Mucosa of descending colon (tissue), 3 donors: ENCODE data around the gene UBLCP1. TPM values are rescaled to one million over a fixed set of nuclear protein-coding genes. Genes with fewer than 3 reads are reported as not detected.
"Not testable (repeated sequence)": the region's sequence is repeated elsewhere in the genome, so short reads cannot be mapped to it uniquely, and the experiment has no call there.

ENCODE experiments used
- ATAC-seq: fragments of 200-7000 bp; cut with Tn5 transposase; one replicate; pipeline ENCODE4 v1.9.1; 2020; ENCODE audit warnings: mild to moderate bottlenecking, moderate library complexity
- DNase-seq, 3 donors: peaks; one replicate each; pipeline ENCODE4 v3.0.0-alpha.2; 2020
- H3K36me3 ChIP-seq: fragments of 200-600 bp; one replicate; pipeline ENCODE4 v1.8.0; 2021; ENCODE audit warnings: low read depth, mild to moderate bottlenecking
- H3K4me1 ChIP-seq: fragments of 200-600 bp; one replicate; pipeline ENCODE4 v1.8.0; 2021; ENCODE audit warnings: low read depth, mild to moderate bottlenecking
- H3K4me3 ChIP-seq: fragments of 200-600 bp; one replicate; pipeline ENCODE4 v1.8.0; 2021; ENCODE audit warnings: mild to moderate bottlenecking
- H3K9me3 ChIP-seq: fragments of 200-600 bp; one replicate; pipeline ENCODE4 v1.8.0; 2021; ENCODE audit warnings: mild to moderate bottlenecking
- CTCF ChIP-seq: fragments of 200-600 bp; IDR thresholded peaks from one replicate; pipeline ENCODE4 v1.8.0; 2022; ENCODE audit warnings: antibody characterized with exemption, mild to moderate bottlenecking
- intact Hi-C, 2 donors: fragments of 100-400 bp; cut with DNase I in 1 of 2; cut with micrococcal nuclease in 1 of 2; formaldehyde crosslinking; loops; one replicate each; pipeline versions ENCODE4 v1.11.0 to v1.11.1; 2022; cut with DNase I, micrococcal nuclease
- total RNA-seq, 3 donors: library from RNA; stranded (reverse); fragmentation: NEBNext Ultra II Directional in 2 of 3; extraction: Animal tissue kit (Norgen Biotek cat#: 25700) in 2 of 3; gene quantifications; one replicate each; pipeline versions ENCODE4 v1.2.1 to v1.2.4, GENCODE V29; 2021 to 2023
- donor health status: DM: no; HTN: no; CAD: no; lungs with moderate emphysema.
- donor health status: DM: no; HTN: no; CAD: no.
- donor health status: DM: no; HTN: yes; CAD: no.

UBLCP1 gene
- total RNA-seq, 3 donors from 2014 or later, result 12.1 to 18.3 (median 17.7) TPM

GRCh38 chr5:159257629-159258283 lies 5.3 kb upstream of the UBLCP1 start:
- DNase-seq (no peak), ATAC-seq (no peak)
- no peaks in the 10 kb centered on the region for H3K36me3 ChIP-seq
- no peak overlapping the region for H3K4me3 ChIP-seq
- TF ChIP-seq CTCF, result no peak
- peaks cover 4% of the 10 kb centered on the region for H3K4me1 ChIP-seq
- intact Hi-C loops, result no loop called here
- no peaks in the 10 kb centered on the region for H3K9me3 ChIP-seq

GRCh38 chr5:159258361-159258760 lies 4.7 kb upstream of the UBLCP1 start:
- ATAC-seq, result no peak
- DNase-seq, result no peak
- intact Hi-C loops, result no loop called here
- peaks cover 4% of the 10 kb centered on the region for H3K4me1 ChIP-seq
- TF ChIP-seq CTCF, result no peak
- no peaks in the 10 kb centered on the region for H3K9me3 ChIP-seq
- H3K4me3 ChIP-seq, result no peak overlapping the region
- H3K36me3 ChIP-seq, result no peaks in the 10 kb centered on the region

DNA sequence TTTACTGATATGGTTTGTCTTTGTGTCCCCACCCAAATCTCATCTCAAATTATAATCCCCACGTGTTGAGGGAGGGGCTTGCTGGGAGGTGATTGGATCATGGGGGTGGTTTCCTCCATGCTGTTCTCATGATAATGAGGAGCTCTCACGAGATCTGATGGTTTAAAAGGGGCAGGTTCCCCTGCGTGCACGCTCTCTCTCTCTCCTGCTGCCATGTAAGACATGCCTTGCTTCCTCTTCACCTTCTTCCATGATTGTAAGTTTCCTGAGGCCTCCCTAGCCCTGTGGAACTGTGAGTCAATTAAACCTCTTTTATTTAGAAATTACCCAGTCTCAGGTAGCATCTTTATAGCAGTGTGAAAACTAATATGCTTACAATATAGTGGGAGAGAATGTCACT lies 2.9 kb upstream of the UBLCP1 start:
- not testable (repeated sequence) for H3K9me3 ChIP-seq, ATAC-seq, DNase-seq, H3K4me1 ChIP-seq, H3K36me3 ChIP-seq, H3K4me3 ChIP-seq
- intact Hi-C loops, result loop anchor here in 1 of 2 donors (10.0 kb wide), 1 partner anchor 105 kb away; no protein-coding TSS in a partner anchor

DNA sequence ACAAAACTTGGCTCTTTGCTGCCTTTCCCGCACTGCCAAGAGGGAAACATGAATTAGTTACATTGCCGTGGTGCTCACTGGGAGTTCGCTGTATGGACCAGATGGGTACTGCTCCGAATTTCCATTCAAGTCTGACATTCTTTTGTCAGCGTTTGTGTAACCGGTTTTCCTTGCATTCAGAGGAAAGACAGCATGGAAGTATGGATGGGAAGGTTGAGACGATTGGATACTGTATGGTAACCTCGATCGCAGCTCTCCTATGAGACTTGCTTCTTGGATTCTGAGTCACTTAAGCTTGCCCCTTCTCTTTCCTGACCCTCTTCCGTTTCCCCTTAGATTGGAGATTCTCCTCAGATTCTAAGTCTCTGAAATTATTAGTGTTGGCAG lies 625 bp upstream of the UBLCP1 start:
- intact Hi-C loops, result loop anchor here in 1 of 2 donors (10.0 kb wide), 1 partner anchor 108 kb away; no protein-coding TSS in a partner anchor
- peak overlapping the region; percentile 93 for H3K4me3 ChIP-seq
- H3K9me3 ChIP-seq, result no peaks in the 10 kb centered on the region
- peaks cover 8% of the 10 kb centered on the region for H3K4me1 ChIP-seq
- ATAC-seq (peak; percentile 14), DNase-seq (peak in 1 of 3 donors; percentile 12)
- TF ChIP-seq CTCF, result no peak
- no peaks in the 10 kb centered on the region for H3K36me3 ChIP-seq

DNA sequence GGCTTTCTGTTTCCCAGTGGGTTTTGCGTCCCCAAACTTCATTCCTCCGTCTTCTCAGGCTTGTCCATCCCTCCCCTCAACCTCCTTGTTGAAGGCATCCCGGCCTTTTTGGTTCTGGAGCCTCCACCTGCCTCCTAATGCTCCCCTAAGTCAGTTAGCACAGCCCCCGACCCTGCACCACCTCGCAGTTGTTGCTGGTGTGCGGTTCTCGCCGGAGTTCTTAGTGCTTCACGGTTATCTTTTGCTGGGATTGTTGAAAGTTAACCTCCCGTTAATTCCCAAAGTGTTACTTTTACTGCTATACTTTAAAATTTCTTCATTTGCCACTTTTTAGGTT lies 447 bp downstream of the UBLCP1 start:
- Histone ChIP-seq H3K4me3 (peak overlapping the region; percentile 93), H3K4me1 (peaks cover 8% of the 10 kb centered on the region), H3K36me3 (no peaks in the 10 kb centered on the region), H3K9me3 (no peaks in the 10 kb centered on the region)
- intact Hi-C loops, result loop anchor here in 1 of 2 donors (10.0 kb wide), 1 partner anchor 109 kb away; no protein-coding TSS in a partner anchor
- DNase-seq, result no peak
- TF ChIP-seq CTCF, result no peak
- peak; percentile 24 for ATAC-seq

GRCh38 chr5:159266764-159267163 lies 3.7 kb downstream of the UBLCP1 start:
- ATAC-seq, H3K4me3 ChIP-seq, H3K4me1 ChIP-seq, DNase-seq, H3K9me3 ChIP-seq, H3K36me3 ChIP-seq: not testable (repeated sequence)
- intact Hi-C loops, result loop anchor here in 1 of 2 donors (10.0 kb wide), 1 partner anchor 112 kb away; no protein-coding TSS in a partner anchor
